Mesothelial cell of epicardium (in vitro differentiated cells): ENCODE measurements around the gene DOK6. TPM values are rescaled to one million over a fixed set of nuclear protein-coding genes. Genes with fewer than 3 reads are reported as not detected.
"Not testable (repeated sequence)": the region's sequence is repeated elsewhere in the genome, so short reads cannot be mapped to it uniquely, and the experiment has no call there.

ENCODE experiments used
- DNase-seq, 2 experiments: peaks; one replicate each; pipeline ENCODE4 v3.0.0; 2021; ENCODE audit warnings: low spot score in 2 of 2; ENCODE audit not compliant: unreplicated experiment in 2 of 2
- H3K27ac Mint-ChIP-seq: 2 replicates; pipeline ENCODE4 v1.8.0; 2021; ENCODE audit warnings: mixed read lengths
- H3K27me3 Mint-ChIP-seq: 2 replicates; pipeline ENCODE4 v1.8.0; 2021; ENCODE audit warnings: low read depth, mixed read lengths
- H3K36me3 Mint-ChIP-seq: 2 replicates; pipeline ENCODE4 v1.8.0; 2021; ENCODE audit warnings: mixed read lengths
- H3K4me1 Mint-ChIP-seq: 2 replicates; pipeline ENCODE4 v1.8.0; 2021; ENCODE audit warnings: mixed read lengths
- H3K4me3 Mint-ChIP-seq: 2 replicates; pipeline ENCODE4 v1.8.0; 2021; ENCODE audit warnings: mild to moderate bottlenecking, moderate library complexity, mixed read lengths
- H3K9me3 Mint-ChIP-seq: 2 replicates; pipeline ENCODE4 v1.8.0; 2021; ENCODE audit warnings: mixed read lengths
- total RNA-seq: library from RNA; stranded (reverse); gene quantifications from 3 replicates; pipeline ENCODE4 v1.2.1, GENCODE V29; 2021
- TF ChIP-seq, protein P1 (sequence below): fragments of 200-600 bp; sonication (generic); IDR thresholded peaks from one replicate; pipeline ENCODE4 v1.5.0; 2021; ENCODE audit warnings: antibody characterized with exemption; ENCODE audit not compliant: unreplicated experiment

DOK6 gene
- 3.9 to 5.1 TPM (median 4.9 TPM) in 3 replicates for total RNA-seq

DNA sequence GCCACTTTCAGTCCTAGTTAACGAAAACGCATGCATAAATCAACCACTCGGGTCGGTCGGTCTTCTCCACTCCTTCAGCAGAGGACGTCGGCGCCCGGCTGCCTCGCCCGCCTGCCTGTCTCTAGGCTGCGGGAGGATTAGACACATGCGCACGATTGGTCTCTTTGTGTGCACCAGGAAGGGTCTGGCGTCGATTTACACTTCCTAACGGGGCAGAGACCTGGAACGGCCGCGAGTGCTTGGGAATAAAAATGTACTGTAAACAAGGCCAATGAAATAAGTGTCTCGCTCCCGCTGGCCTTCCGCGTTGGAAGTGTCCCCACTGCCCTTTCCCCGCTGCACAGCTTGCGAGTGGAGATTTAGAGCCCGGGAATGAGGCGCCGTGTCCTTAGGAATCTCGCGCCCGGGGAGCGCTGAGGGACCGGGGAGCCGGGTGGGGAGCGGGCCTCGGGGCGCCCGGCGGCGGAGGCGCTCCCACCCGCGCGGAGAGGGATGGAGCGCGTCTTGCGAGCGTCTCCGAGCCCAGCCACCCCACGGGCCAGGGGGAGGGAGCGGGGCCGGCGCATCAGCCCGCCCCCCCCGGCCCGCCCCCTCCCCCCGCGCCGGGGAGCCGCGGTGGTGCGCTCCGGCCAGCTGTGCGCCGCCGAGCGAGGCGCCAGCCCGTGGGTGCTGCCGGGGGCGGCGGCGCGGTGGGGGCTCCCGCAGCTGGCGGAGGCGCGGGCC is at the start of gene DOK6:
Gene DOK6 (plus strand): TSS at position 636 of the 723 bp plus-strand sequence.
- peaks cover 71% of the 10 kb centered on the region for H3K27me3 Mint-ChIP-seq
- DNase-seq, result peak; percentile 32 to 70
- peak within 1 kb of the TSS; percentile 73 for H3K27ac Mint-ChIP-seq
- H3K9me3 Mint-ChIP-seq, result peaks cover 3% of the 10 kb centered on the region
- TF ChIP-seq, protein P1, sequence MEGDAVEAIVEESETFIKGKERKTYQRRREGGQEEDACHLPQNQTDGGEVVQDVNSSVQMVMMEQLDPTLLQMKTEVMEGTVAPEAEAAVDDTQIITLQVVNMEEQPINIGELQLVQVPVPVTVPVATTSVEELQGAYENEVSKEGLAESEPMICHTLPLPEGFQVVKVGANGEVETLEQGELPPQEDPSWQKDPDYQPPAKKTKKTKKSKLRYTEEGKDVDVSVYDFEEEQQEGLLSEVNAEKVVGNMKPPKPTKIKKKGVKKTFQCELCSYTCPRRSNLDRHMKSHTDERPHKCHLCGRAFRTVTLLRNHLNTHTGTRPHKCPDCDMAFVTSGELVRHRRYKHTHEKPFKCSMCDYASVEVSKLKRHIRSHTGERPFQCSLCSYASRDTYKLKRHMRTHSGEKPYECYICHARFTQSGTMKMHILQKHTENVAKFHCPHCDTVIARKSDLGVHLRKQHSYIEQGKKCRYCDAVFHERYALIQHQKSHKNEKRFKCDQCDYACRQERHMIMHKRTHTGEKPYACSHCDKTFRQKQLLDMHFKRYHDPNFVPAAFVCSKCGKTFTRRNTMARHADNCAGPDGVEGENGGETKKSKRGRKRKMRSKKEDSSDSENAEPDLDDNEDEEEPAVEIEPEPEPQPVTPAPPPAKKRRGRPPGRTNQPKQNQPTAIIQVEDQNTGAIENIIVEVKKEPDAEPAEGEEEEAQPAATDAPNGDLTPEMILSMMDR, result no peak
- H3K4me3 Mint-ChIP-seq, result peak within 1 kb of the TSS; percentile 81
- H3K4me1 Mint-ChIP-seq, result peaks cover 22% of the 10 kb centered on the region
- H3K36me3 Mint-ChIP-seq, result no peaks in the 10 kb centered on the region

DNA sequence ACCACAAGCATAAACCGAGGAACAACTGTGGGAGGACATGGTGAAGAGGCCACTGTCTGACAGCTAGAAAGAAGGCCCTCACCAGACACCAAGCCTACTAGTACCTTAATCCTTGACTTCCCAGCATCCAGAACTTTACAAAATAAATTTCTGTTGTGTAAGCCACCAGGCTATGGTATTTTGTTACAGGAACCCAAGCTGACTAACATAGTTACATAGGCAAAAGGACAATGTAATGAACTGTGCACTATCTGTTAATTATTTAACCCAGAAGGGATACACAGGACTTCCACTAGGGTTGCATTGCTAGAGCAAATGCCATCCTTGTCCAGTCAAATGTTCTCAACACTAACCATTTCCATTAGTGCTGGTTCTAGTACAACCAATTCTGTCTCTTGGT is 47.7 kb upstream of the DOK6 start:
- H3K4me3 Mint-ChIP-seq, result no peak overlapping the region
- H3K36me3 Mint-ChIP-seq, result no peaks in the 10 kb centered on the region
- no peaks in the 10 kb centered on the region for H3K27me3 Mint-ChIP-seq

DNA sequence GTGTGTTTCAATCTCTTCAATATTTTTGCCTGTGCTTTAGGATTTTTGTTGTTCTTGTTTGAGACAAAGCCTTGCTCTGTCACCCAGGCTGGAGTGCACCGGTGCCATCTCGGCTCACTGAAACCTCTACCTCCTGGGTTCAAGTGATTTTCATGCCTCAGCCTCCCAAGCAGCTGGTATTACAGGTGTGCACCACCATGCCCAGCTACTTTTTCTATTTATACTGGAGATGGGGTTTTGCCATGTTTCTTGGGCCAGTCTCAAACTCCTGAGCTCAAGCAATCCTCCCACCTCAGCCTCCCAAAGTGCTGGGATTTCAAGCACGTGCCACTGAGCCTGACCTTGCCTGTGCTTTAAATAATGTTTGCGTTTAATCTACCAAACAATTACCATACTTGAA is 43.1 kb upstream of the DOK6 start:
- DNase-seq, result no peak
- H3K27me3 Mint-ChIP-seq, result no peaks in the 10 kb centered on the region
- TF ChIP-seq, protein P1, result no peak
- H3K9me3 Mint-ChIP-seq, result peaks cover 14% of the 10 kb centered on the region
- no peak overlapping the region for H3K27ac Mint-ChIP-seq
- H3K4me3 Mint-ChIP-seq, result no peak overlapping the region
- no peaks in the 10 kb centered on the region for H3K36me3 Mint-ChIP-seq
- no peaks in the 10 kb centered on the region for H3K4me1 Mint-ChIP-seq

More for the DNA sequence above, 47.7 kb upstream of the DOK6 start:
- no peak for DNase-seq
- Mint-ChIP-seq H3K9me3 (no peaks in the 10 kb centered on the region), H3K4me1 (no peaks in the 10 kb centered on the region), H3K27ac (no peak overlapping the region)
- TF ChIP-seq, protein P1, result no peak

DNA sequence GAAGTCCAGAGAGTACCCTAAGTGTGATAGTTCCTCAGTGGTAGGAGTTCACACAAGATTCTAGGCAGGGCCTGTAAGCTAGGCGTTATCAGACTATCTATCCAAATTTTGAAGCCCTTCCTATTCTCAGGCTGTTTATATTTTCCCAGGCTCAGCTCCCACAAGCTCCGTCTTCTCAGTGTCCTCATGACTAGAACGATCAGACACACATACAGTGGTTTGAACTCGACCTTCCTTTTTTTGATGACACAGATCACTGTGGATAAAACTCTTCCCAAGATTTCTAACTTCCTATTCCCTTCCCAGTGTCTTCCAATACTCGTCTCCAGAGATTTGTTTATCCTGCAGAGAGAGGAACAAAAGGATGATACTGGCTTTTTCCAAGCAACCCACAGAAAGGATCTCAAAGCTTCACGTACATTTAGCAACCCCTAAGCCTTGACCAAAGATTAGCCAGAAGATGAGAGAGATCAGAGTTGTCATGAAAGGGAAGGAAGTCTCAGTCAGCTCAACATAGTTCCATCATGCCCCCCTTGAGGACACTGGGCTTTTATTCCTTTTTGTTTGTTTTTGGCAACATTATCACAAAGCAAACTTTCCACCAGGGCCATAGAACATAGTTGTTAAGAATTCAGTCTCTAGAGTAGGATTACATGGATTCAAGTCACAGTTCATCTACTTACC is 42.3 kb upstream of the DOK6 start:
- TF ChIP-seq, protein P1, result no peak
- Mint-ChIP-seq H3K27ac (no peak overlapping the region), H3K9me3 (peaks cover 14% of the 10 kb centered on the region), H3K4me3 (no peak overlapping the region), H3K36me3 (no peaks in the 10 kb centered on the region), H3K4me1 (no peaks in the 10 kb centered on the region), H3K27me3 (no peaks in the 10 kb centered on the region)
- DNase-seq, result no peak

DNA sequence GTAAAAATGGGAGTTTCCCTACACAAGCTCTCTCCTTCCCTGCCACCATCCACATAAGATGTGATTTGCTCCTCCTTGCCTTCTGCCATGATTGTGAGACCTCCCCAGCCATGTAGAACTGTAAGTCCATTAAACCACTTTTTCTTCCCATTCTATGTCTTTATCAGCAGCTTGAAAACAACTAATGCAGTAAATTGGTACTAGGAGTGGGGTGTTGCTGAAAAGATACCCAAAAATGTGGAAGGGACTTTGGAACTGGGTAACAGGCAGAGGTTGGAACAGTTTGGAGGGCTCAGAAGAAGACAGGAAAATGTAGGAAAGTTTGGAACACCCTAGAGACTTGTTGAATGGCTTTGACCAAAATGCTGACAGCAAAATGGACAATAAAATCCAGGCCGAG is 40.9 kb upstream of the DOK6 start:
- H3K27ac Mint-ChIP-seq, H3K36me3 Mint-ChIP-seq: not testable (repeated sequence)
- H3K9me3 Mint-ChIP-seq, result peaks cover 14% of the 10 kb centered on the region

DNA sequence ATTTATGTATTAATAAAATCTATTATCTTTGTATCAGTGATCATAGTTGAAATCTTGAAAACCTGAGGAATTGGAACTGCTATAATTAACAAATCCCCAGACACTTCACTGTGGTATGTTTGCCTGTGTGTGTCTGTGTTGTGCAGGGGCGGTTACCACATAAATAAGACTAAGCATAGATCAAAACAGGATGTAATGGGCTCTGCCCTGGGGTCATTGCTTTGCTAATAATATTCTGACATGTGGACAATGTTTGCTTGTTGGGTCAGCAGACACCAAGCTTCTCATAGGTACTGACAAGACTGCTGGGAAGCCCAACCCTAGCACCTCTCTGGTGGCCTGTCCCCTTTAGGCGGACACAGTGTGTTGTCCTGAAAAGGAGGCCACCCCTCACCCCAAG is 35.8 kb upstream of the DOK6 start:
- H3K36me3 Mint-ChIP-seq, result no peaks in the 10 kb centered on the region
- H3K9me3 Mint-ChIP-seq, result peaks cover 4% of the 10 kb centered on the region
- peaks cover 5% of the 10 kb centered on the region for H3K4me1 Mint-ChIP-seq
- H3K4me3 Mint-ChIP-seq, result no peak overlapping the region
- DNase-seq, result no peak
- H3K27me3 Mint-ChIP-seq, result no peaks in the 10 kb centered on the region
- TF ChIP-seq, protein P1, result no peak
- H3K27ac Mint-ChIP-seq, result no peak overlapping the region

More for the DNA sequence above, 40.9 kb upstream of the DOK6 start:
- not testable (repeated sequence) for H3K4me3 Mint-ChIP-seq, H3K27me3 Mint-ChIP-seq, DNase-seq, H3K4me1 Mint-ChIP-seq
